DND-41 (cell line): ENCODE results near the gene CLBA1.

Experiments used
- EZH2 ChIP-seq: IDR thresholded peaks from 3 replicates; pipeline ENCODE4 v1.6.1; 2012; ENCODE audit warnings: borderline replicate concordance, low read depth, mild to moderate bottlenecking, moderate library complexity, low read length, inconsistent platforms; ENCODE audit not compliant: severe bottlenecking
- TF ChIP-seq, protein P1 (sequence below): IDR thresholded peaks from 2 replicates; pipeline ENCODE4 v1.5.1; 2012; ENCODE audit warnings: borderline replicate concordance, low read length, moderate library complexity, mild to moderate bottlenecking; ENCODE audit not compliant: poor library complexity, severe bottlenecking; ENCODE audit errors: extremely low read depth

DNA sequence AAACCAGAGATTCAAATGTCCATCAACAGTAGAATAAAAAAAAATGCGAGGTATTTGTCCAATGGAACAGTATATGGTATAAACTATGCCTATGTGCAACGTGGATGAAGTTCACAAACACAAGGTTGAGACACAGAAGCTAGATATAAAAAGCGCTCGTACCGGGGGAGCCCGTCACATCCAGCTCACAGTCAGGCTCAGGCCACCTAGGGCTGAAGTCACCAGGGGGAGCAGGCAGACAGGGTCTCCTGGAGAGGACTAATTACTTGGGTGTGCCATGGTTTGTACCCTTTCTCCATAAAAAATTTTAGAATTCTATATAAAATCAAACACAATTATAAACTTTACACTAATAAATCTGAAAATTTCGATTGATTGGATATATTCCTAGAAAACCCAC, 21.0 kb upstream of the CLBA1 start:
- TF ChIP-seq, protein P1, sequence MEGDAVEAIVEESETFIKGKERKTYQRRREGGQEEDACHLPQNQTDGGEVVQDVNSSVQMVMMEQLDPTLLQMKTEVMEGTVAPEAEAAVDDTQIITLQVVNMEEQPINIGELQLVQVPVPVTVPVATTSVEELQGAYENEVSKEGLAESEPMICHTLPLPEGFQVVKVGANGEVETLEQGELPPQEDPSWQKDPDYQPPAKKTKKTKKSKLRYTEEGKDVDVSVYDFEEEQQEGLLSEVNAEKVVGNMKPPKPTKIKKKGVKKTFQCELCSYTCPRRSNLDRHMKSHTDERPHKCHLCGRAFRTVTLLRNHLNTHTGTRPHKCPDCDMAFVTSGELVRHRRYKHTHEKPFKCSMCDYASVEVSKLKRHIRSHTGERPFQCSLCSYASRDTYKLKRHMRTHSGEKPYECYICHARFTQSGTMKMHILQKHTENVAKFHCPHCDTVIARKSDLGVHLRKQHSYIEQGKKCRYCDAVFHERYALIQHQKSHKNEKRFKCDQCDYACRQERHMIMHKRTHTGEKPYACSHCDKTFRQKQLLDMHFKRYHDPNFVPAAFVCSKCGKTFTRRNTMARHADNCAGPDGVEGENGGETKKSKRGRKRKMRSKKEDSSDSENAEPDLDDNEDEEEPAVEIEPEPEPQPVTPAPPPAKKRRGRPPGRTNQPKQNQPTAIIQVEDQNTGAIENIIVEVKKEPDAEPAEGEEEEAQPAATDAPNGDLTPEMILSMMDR: no peak
- no peak for TF ChIP-seq EZH2
